ENCODE results near the gene PPM1D.
A peak's percentile ranks its signal among the peaks of the same experiment; 100 is the strongest.
"Not testable (repeated sequence)": the region's sequence is repeated elsewhere in the genome, so short reads cannot be mapped to it uniquely, and the experiment has no call there.

Gene PPM1D

GRCh38 chr17:60592750-60593149 lies 7.2 kb upstream of the PPM1D start:
- no peak overlapping the region for H3K27ac ChIP-seq
- DNase-seq (ENCODE audit: low read depth, low spot score) = no peak

- H3K27ac ChIP-seq; DNase-seq (ENCODE audit: low read depth, low spot score): not testable (repeated sequence)
These were observed 6.5 kb upstream of the PPM1D start for GRCh38 chr17:60593441-60594036.

DNA sequence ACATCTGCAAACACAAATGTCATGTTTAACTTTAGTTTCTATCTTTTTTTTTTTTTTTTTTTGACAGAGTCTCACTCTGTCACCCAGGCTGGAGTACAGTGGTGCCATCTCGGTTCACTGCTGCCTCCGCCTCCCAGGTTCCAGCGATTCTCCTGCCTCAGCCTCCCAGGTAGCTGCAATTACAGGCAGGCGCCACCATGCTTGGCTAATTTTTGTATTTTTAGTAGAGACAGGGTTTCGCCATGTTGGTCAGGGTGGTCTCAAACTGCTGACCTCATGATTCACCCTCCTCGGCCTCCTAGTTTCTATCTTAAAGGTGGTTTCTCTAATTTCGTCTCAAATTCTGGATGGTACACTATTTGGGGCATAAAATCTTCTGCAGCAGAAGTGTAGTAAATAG lies 5.8 kb upstream of the PPM1D start:
- not testable (repeated sequence) for DNase-seq (ENCODE audit: low read depth, low spot score); H3K27ac ChIP-seq

GRCh38 chr17:60594734-60595133 lies 5.3 kb upstream of the PPM1D start:
- DNase-seq (ENCODE audit: low read depth, low spot score) = no peak

GRCh38 chr17:60597297-60597696 lies 2.7 kb upstream of the PPM1D start:
- H3K27ac ChIP-seq = no peak overlapping the region
- no peak for DNase-seq (ENCODE audit: low read depth, low spot score)

More at GRCh38 chr17:60594734-60595133, 5.3 kb upstream of the PPM1D start:
- H3K27ac ChIP-seq = no peak overlapping the region

DNA sequence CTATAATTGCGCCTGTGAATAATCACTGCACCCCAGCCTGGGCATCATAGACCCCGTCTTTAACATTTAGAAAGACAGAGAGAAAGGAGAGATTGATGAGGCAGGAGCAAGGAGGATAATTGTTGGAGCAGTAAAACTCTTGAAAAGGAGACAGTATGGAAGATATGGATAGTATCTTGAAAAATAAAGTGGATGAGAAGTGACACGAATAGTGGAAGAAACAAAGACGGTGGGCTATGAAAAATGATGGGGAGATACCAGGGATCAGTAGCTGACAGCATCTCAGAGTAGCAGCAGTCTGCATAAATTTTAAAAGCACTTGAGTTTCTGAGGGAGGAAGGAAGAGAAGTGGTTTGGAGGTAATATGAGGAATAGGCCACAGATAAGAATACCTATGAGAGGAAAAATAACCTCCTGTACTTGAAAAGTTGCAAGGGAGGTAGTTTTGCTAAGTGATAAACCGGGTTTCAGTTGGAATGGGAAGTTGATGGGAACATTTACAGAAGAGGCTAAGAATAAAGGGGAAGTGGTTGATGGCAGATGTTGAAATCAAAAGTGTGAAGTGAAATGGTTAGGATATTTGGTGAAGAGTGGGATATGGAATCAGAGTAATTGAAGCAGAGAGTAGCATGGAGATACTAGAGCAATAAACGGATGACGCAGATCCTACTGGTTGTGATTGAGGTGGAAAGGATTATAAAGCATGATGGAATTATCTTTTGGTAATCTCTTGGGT lies 1.8 kb upstream of the PPM1D start:
- no peak overlapping the region for H3K27ac ChIP-seq
- DNase-seq (ENCODE audit: low read depth, low spot score) = no peak

GRCh38 chr17:60599220-60599619 lies 773 bp upstream of the PPM1D start:
- H3K27ac ChIP-seq = peak overlapping the region; percentile 75
- no peak for DNase-seq (ENCODE audit: low read depth, low spot score)

- DNase-seq (ENCODE audit: low read depth, low spot score) = no peak
- H3K27ac ChIP-seq = peak overlapping the region; percentile 75
These were observed 775 bp downstream of the PPM1D start for GRCh38 chr17:60600490-60601446.

DNA sequence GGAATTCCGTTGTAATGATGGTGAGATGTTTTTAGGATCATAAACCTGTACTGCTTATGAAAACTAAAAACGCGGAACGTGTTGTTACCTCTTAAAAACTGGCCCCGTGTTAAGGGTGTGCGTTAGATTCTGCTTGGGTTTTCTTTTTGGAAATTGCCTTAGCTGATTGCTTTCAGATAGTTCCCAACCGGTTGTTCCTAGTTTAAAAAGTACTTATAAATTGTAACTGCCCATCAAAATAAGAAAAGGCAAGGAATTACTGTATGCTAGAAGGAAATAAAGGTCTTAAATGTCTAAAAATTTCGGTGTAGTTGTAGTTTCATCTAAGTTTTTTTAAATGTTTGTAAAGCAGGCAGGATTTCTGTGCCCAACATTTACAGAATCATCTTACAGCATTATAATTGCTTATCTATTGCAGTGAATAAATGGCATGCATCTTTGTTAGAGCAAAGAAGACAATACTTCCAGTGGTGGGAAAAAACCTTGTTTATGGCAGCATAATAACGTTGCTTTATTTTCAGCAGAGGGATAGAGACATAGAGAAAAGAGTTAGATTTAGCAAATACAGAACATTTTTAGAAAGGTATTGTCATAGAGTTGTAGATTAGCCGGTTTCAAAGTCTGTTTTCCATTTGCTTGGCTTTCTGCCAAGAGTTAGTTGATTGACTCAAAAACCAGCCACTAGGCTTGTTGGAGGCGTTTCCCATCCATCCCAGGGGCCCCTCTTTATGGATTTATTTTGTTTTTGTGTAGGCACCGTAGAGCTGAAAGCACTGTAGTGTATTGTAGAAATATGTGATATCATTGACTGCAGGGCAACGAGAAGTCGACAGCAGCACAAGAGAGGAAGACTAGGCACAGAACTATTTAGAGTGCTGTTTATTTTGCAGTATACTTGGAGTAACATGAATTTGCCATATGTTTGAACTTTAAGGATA lies 1.7 kb downstream of the PPM1D start:
- DNase-seq (ENCODE audit: low read depth, low spot score) = no peak
- H3K27ac ChIP-seq = peak overlapping the region; percentile 75

GRCh38 chr17:60602385-60602742 lies 2.4 kb downstream of the PPM1D start:
- H3K27ac ChIP-seq = peak overlapping the region; percentile 75
- DNase-seq (ENCODE audit: low read depth, low spot score) = no peak

- DNase-seq (ENCODE audit: low read depth, low spot score) = no peak
- no peak overlapping the region for H3K27ac ChIP-seq
These were observed 2.9 kb downstream of the PPM1D start for GRCh38 chr17:60602871-60603270.

DNA sequence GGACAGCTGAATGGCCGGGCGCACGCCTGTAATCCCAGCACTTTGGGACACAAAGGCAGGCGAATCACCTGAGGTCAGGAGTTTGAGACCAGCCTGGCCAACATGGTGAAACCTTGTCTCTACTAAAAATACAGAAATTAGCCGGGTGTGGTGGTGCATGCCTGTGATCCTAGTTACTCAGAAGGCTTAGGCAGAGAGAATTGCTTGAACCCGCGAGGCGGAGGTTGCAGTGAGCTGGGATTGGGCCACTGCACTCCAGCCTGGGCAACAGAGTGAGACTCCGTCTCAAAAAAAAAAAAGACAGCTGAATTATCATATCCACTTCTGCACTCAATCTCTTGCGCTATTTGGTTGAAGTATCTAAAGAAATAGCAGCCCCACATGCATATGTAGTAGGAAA lies 3.5 kb downstream of the PPM1D start:
- DNase-seq (ENCODE audit: low read depth, low spot score) = not testable (repeated sequence)

GRCh38 chr17:60604686-60605334 lies 4.8 kb downstream of the PPM1D start:
- no peak for DNase-seq (ENCODE audit: low read depth, low spot score)
- peak overlapping the region; percentile 46 for H3K27ac ChIP-seq

More for the DNA sequence above, 3.5 kb downstream of the PPM1D start:
- not testable (repeated sequence) for H3K27ac ChIP-seq

DNA sequence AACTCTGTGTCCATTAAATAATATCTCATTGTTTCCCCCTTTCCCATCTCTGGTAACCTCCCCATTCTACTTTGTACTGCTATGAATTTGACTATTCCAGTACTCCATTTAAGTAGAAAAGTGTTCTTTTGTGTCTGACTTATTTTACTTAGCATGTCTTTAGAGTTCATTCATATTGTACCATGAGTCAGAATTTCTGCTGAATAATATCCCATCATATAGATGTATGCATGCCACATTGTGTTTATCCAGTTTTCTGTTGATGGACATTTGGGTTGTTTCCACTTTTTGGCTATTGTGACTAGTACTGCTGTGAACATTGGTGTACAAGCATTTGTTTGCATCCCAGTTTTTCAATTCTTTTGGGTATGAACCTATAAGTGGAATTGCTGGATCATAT lies 6.0 kb downstream of the PPM1D start:
- no peak for DNase-seq (ENCODE audit: low read depth, low spot score)
- H3K27ac ChIP-seq = no peak overlapping the region

DNA sequence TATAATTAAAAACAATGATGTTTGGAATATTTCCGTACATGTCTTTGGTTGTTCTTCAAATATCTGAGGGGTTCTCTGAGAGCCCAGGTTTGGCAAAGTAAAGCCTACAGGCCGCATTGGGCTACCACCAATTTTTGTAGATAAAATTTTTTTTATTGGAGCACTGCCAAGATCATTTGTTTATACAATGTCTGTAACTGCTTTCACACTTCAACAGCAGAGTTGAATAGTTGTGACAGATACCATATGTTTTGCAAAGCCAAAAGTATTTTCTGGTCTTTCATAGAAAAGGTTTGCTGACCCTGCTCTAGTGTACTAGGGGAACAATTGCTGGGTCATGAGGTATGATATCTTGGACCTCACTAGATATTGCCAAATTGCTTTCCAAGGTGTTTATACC lies 10.5 kb downstream of the PPM1D start:
- no peak overlapping the region for H3K27ac ChIP-seq
- no peak for DNase-seq (ENCODE audit: low read depth, low spot score)

DNA sequence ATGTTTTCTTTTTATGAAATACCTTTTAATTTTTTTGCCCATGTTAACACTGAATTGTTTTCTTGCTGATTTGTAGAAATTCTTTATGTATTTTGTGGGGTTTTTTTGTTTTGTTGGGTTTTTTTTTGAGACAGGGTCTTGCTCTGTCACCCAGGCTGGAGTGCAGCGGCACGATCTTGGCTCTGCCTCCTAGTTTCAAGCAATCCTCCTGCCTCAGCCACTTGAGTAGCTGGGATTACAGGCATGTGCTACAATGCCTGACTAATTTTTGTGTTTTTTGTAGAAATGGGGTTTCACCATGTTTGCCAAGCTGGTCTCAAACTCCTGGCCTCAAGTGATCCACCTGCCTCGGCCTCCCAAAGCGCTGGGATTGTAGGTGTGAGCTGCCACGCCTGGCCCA lies 11.3 kb downstream of the PPM1D start:
- not testable (repeated sequence) for DNase-seq (ENCODE audit: low read depth, low spot score); H3K27ac ChIP-seq

DNA sequence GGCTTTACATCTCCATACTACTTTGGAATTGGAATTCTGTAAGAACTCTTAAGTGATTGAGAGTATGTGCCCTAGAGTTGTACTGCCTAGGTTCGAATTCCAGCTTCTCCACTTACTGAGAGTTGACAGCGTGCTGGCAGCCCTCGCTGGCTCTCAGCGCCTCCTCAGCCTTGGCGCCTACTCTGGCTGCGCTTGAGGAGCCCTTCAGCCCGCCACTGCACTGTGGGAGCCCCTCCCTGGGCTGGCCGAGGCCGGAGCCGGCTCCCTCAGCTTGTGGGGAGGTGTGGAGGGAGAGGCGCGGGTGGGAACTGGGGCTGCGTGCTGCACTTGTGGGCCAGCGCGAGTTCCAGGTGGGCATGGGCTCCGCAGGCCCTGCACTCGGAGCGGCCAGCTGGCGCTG lies 13.3 kb downstream of the PPM1D start:
- no peak overlapping the region for H3K27ac ChIP-seq
- no peak for DNase-seq (ENCODE audit: low read depth, low spot score)

GRCh38 chr17:60613796-60614195 lies 13.8 kb downstream of the PPM1D start:
- not testable (repeated sequence) for DNase-seq (ENCODE audit: low read depth, low spot score); H3K27ac ChIP-seq

GRCh38 chr17:60614247-60614646 lies 14.3 kb downstream of the PPM1D start:
- not testable (repeated sequence) for DNase-seq (ENCODE audit: low read depth, low spot score); H3K27ac ChIP-seq
